ENCODE results near the gene TAGLN2. TPM values are rescaled to one million over a fixed set of nuclear protein-coding genes. Genes with fewer than 3 reads are reported as not detected.
A peak's percentile ranks its signal among the peaks of the same experiment; 100 is the strongest.

TAGLN2 gene
- polyA plus RNA-seq, 2 of the 4 experiments (the other 2 are of a cell fraction), result 536 to 811 TPM

GRCh38 chr1:159879977-159880376 lies 45.3 kb downstream of the TAGLN2 start (continued):
- no peak for TF ChIP-seq NR3C1 (IDR thresholded peaks at IDR 0.05)
- TF ChIP-seq CTCF (IDR thresholded peaks at IDR 0.05), result no peak
- TF ChIP-seq EP300 (IDR thresholded peaks at IDR 0.05), result no peak
- TF ChIP-seq RFX5 (IDR thresholded peaks at IDR 0.05), result no peak
- TF ChIP-seq, protein P1, sequence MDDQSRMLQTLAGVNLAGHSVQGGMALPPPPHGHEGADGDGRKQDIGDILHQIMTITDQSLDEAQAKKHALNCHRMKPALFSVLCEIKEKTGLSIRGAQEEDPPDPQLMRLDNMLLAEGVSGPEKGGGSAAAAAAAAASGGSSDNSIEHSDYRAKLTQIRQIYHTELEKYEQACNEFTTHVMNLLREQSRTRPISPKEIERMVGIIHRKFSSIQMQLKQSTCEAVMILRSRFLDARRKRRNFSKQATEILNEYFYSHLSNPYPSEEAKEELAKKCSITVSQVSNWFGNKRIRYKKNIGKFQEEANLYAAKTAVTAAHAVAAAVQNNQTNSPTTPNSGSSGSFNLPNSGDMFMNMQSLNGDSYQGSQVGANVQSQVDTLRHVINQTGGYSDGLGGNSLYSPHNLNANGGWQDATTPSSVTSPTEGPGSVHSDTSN (IDR thresholded peaks at IDR 0.05), result no peak
- TF ChIP-seq NPAS2 (CRISPR knock-in tag; IDR thresholded peaks at IDR 0.05; ENCODE audit: borderline replicate concordance), result no peak
- TF ChIP-seq CBX2 (IDR thresholded peaks at IDR 0.05; ENCODE audit: borderline replicate concordance, low read depth), result no peak
- TF ChIP-seq GATA3 (IDR thresholded peaks at IDR 0.05; ENCODE audit: borderline replicate concordance), result no peak
- TF ChIP-seq HEYL (CRISPR knock-in tag; IDR thresholded peaks at IDR 0.05), result no peak
- TF ChIP-seq REST (IDR thresholded peaks at IDR 0.05), result no peak
- TF ChIP-seq, protein P2, sequence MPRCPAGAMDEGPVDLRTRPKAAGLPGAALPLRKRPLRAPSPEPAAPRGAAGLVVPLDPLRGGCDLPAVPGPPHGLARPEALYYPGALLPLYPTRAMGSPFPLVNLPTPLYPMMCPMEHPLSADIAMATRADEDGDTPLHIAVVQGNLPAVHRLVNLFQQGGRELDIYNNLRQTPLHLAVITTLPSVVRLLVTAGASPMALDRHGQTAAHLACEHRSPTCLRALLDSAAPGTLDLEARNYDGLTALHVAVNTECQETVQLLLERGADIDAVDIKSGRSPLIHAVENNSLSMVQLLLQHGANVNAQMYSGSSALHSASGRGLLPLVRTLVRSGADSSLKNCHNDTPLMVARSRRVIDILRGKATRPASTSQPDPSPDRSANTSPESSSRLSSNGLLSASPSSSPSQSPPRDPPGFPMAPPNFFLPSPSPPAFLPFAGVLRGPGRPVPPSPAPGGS (IDR thresholded peaks at IDR 0.05), result no peak
- no peak for TF ChIP-seq CHD2 (IDR thresholded peaks at IDR 0.05; ENCODE audit: low read length, partially characterized antibody)
- no peak for TF ChIP-seq POLR2AphosphoS2 (conservative IDR thresholded peaks at IDR 0.05; ENCODE audit: low read length)
- TF ChIP-seq ESRRA (IDR thresholded peaks at IDR 0.05; ENCODE audit: borderline replicate concordance, low read length), result no peak
- TF ChIP-seq TFCP2L1 (CRISPR knock-in tag; IDR thresholded peaks at IDR 0.05), result no peak
- no peak for TF ChIP-seq ZSCAN20 (CRISPR knock-in tag; IDR thresholded peaks at IDR 0.05)
- TF ChIP-seq HMGXB4 (CRISPR knock-in tag; IDR thresholded peaks at IDR 0.05; ENCODE audit: borderline replicate concordance), result no peak
- no peak for TF ChIP-seq EHMT2 (IDR thresholded peaks at IDR 0.05; ENCODE audit: low read depth)
- no peak for TF ChIP-seq HOXA7 (CRISPR knock-in tag; IDR thresholded peaks at IDR 0.05)
- TF ChIP-seq NFE2L2 (conservative IDR thresholded peaks at IDR 0.05; ENCODE audit: low read length), result peak; percentile 96

All from A549 (cell line).